Sigmoid colon (tissue), 7 donors: Measurements from ENCODE around the gene UBE2E1. TPM values are rescaled to one million over a fixed set of nuclear protein-coding genes. Genes with fewer than 3 reads are reported as not detected.

ENCODE experiments used
- DNase-seq: peaks from one replicate; pipeline ENCODE4 v3.0.0-alpha.2; 2019
- H3K27ac ChIP-seq, 4 donors: fragments of 200-600 bp; sonication (generic); one replicate each; pipeline ENCODE4 v1.5.1; 2016 to 2019; ENCODE audit warnings: mild to moderate bottlenecking in 1 of 4
- H3K27me3 ChIP-seq, 3 donors: fragments of 200-600 bp; sonication (generic); one replicate each; pipeline ENCODE4 v1.5.1; 2019; ENCODE audit warnings: mild to moderate bottlenecking in 1 of 3
- H3K36me3 ChIP-seq, 4 donors: fragments of 200-600 bp; sonication (generic); one replicate each; pipeline ENCODE4 v1.5.1; 2016 to 2019
- H3K4me1 ChIP-seq, 4 donors: fragments of 200-600 bp; sonication (generic); one replicate each; pipeline ENCODE4 v1.5.1; 2017 to 2019
- H3K4me3 ChIP-seq, 4 donors: fragments of 200-600 bp; sonication (generic); one replicate each; pipeline ENCODE4 v1.5.1; 2017 to 2019; ENCODE audit warnings: mild to moderate bottlenecking in 2 of 4, moderate library complexity in 1 of 4
- H3K9me3 ChIP-seq, 4 donors: fragments of 200-600 bp in 3 of 4; sonication (generic) in 3 of 4; one replicate each; pipeline versions ENCODE4 v1.5.1 to v1.6.1; 2013 to 2019
- EP300 ChIP-seq, 4 donors: sonication (generic); formaldehyde crosslinking; IDR thresholded peaks; one replicate each; pipeline ENCODE4 v1.6.1; 2017; ENCODE audit warnings: antibody characterized with exemption in 4 of 4
- POLR2A ChIP-seq, 2 donors: fragments of 450-650 bp; IDR thresholded peaks; one replicate each; pipeline ENCODE4 v1.6.1; 2016; ENCODE audit warnings: antibody characterized with exemption in 2 of 2, mild to moderate bottlenecking in 2 of 2, moderate library complexity in 2 of 2
- POLR2AphosphoS5 ChIP-seq, 4 donors: sonication (generic); formaldehyde crosslinking; IDR thresholded peaks; one replicate each; pipeline ENCODE4 v1.6.1; 2017; ENCODE audit warnings: antibody characterized with exemption in 4 of 4
- WGBS, 2 donors: extraction: QIAGEN DNeasy Blood & Tissue Kit; methylation state at CpG; one replicate each; pipeline ENCODE4 v1.1.7; 2013; 5-methylcytosine and 5-hydroxymethylcytosine counted together
- intact Hi-C: fragments of 100-400 bp; cut with DNase I; formaldehyde crosslinking; loops from one replicate; pipeline ENCODE4 v1.15.1; 2023
- polyA plus RNA-seq, 3 donors: library from polyadenylated mRNA; stranded (reverse); fragments of 200-250 nt; gene quantifications; one replicate each; pipeline ENCODE4 v1.2.3, GENCODE V29; 2013
- total RNA-seq, 4 donors: library from RNA; depleted of rRNA; stranded (reverse); fragments of >200 nt; gene quantifications; one replicate each; pipeline ENCODE4 v1.1.0, GENCODE V29; 2016
- TF ChIP-seq, protein P1 (sequence below), 4 experiments: fragments of 450-650 bp in 3 of 4; fragments of 200-600 bp in 1 of 4; IDR thresholded peaks; one replicate each; pipeline ENCODE4 v1.5.1; 2016 to 2019; ENCODE audit warnings: antibody characterized with exemption in 4 of 4, mild to moderate bottlenecking in 3 of 4, moderate library complexity in 2 of 4
- donor health status: healthy with polysubstance abuse.
- donor health status: Bipolar disorder and iron deficiency.
- donor health status: healthy.

UBE2E1 gene
- total and polyA plus RNA-seq, 7 donors: 61.4 to 145 (median 96.4) TPM

DNA sequence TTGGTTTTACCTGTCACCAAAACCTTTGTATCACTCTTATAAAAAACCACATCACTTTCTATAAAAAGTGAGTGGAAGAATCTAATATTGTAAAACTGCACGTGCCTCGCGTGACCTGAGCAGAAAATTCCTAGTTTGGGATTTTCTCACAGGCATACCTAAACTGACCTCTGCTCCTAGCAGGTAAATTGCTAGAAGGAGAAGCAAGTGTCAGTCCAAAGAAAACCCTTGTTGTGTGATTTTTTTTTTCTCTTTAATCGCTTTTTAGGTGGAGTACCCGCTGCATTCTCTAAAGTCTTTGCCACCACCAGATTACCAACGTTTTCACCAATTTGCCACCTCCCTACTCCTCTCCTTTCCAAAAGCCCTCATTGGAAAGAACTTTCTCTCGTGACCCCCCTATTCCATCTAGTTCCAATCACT lies 534 bp upstream of the UBE2E1 start:
- no peak for TF ChIP-seq EP300 (IDR thresholded peaks at IDR 0.05)
- TF ChIP-seq POLR2A (IDR thresholded peaks at IDR 0.05): no peak
- no peak for TF ChIP-seq POLR2AphosphoS5 (IDR thresholded peaks at IDR 0.05)
- TF ChIP-seq, protein P1, sequence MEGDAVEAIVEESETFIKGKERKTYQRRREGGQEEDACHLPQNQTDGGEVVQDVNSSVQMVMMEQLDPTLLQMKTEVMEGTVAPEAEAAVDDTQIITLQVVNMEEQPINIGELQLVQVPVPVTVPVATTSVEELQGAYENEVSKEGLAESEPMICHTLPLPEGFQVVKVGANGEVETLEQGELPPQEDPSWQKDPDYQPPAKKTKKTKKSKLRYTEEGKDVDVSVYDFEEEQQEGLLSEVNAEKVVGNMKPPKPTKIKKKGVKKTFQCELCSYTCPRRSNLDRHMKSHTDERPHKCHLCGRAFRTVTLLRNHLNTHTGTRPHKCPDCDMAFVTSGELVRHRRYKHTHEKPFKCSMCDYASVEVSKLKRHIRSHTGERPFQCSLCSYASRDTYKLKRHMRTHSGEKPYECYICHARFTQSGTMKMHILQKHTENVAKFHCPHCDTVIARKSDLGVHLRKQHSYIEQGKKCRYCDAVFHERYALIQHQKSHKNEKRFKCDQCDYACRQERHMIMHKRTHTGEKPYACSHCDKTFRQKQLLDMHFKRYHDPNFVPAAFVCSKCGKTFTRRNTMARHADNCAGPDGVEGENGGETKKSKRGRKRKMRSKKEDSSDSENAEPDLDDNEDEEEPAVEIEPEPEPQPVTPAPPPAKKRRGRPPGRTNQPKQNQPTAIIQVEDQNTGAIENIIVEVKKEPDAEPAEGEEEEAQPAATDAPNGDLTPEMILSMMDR (IDR thresholded peaks at IDR 0.05): no peak
- Histone ChIP-seq H3K27ac (peak overlapping the region; percentile 92 to 96 (median 94)), H3K4me1 (peaks cover 0 to 29% (median 17%) of the 10 kb centered on the region in 4 donors), H3K4me3 (peak overlapping the region; percentile 77 to 99 (median 94)), H3K9me3 (no peaks in the 10 kb centered on the region), H3K27me3 (no peaks in the 10 kb centered on the region), H3K36me3 (no peaks in the 10 kb centered on the region)
- intact Hi-C loops: loop anchor here (2.0 to 5.0 kb wide), 4 partner anchors 62 to 602 kb away; partner anchors contain the start of genes NR1D2 and UBE2E2
- WGBS, 2 donors: 10 to 36% methylated on average over 7 of the region's 7 CpGs
- no peak for DNase-seq

DNA sequence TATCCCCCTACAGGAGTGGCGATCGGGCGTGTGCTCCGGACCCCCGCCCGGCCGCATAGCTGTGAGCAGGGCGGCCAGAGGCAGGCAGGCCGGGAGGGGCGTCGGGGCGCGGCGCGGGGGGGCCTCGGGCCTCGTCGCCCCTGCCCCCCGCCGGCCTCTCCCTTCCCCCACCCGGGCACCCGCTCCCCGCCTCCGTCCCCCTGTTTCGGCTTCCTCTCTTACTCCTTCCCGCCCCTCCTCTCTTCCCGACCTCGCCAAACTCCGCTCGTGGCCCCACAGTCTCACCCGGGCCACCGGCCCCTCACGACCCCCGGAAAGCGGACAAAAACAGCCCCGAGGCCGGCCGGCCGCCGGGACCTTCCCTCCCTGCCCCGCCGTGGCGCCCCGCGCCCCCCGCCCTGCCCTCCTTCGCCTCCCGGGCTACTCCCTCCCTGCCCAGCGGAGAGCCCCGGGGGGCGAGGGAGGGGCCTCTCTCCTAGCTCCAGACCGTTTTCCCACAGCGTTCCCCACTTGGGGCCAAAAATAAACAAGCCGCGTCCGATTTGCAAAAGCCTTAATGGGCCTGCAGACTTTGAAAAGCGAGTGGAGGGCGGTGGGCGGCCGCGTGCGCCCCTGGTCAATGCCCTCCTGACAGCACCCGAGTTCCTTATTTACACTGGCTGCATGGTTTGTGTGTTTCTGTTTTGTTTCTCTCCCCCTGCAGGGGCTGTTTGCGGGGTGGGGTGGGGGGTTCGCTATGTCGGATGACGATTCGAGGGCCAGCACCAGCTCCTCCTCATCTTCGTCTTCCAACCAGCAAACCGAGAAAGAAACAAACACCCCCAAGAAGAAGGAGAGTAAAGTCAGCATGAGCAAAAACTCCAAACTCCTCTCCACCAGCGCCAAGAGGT lies 1.0 kb downstream of the UBE2E1 start:
- DNase-seq: peak; percentile 75
- peaks cover 0 to 39% (median 27%) of the 10 kb centered on the region in 4 donors for H3K4me1 ChIP-seq
- WGBS, 2 donors: 1% methylated on average over 71 of the region's 71 CpGs
- intact Hi-C loops: loop anchor here (5.0 kb wide), 3 partner anchors 61 to 194 kb away; partner anchors contain the start of gene NR1D2
- H3K36me3 ChIP-seq: no peaks in the 10 kb centered on the region
- no peaks in the 10 kb centered on the region for H3K9me3 ChIP-seq
- H3K4me3 ChIP-seq: peak overlapping the region; percentile 77 to 99 (median 94)
- H3K27me3 ChIP-seq: no peaks in the 10 kb centered on the region
- H3K27ac ChIP-seq: peak overlapping the region; percentile 92 to 96 (median 94)
- peak in 3 of 4 donors; percentile 27 to 65 (median 58) for TF ChIP-seq POLR2AphosphoS5 (IDR thresholded peaks at IDR 0.05)
- TF ChIP-seq POLR2A (IDR thresholded peaks at IDR 0.05): peak in 1 of 2 donors; percentile 15
- TF ChIP-seq EP300 (IDR thresholded peaks at IDR 0.05): no peak
- TF ChIP-seq, protein P1 (IDR thresholded peaks at IDR 0.05): no peak

DNA sequence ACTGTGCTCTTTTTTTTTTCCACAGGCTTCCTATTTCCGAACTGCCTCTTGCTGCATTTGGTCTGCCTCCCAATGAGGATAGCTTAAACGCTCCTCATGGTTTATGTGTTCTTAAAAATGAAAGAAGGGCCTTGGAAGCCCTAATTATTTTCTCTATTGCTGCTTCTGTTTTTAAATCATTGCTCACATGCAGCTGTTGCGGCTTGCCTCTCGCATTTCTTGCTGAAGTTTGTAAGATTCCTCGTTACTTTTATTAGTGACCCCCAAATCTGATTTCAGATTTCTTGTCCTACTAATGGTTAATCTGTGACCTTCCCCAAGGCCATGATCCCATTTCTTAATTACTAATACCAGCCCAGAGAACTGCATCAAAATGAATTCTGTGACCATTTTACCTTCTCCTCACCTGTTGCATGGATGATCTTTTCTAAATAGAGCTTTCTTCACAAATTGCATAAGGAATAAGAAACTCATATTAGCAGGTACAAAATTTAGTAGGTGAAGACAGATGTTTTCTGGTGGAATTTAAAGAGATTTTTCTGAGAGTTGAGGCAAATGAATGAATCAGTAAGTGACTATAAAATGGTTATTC lies 1.8 kb downstream of the UBE2E1 start:
- H3K36me3 ChIP-seq: peaks cover 0 to 4% (median 0%) of the 10 kb centered on the region in 4 donors
- peak overlapping the region; percentile 77 to 99 (median 94) for H3K4me3 ChIP-seq
- H3K27me3 ChIP-seq: no peaks in the 10 kb centered on the region
- WGBS, 2 donors: 37 to 46% methylated on average over 5 of the region's 5 CpGs
- TF ChIP-seq POLR2AphosphoS5 (IDR thresholded peaks at IDR 0.05): peak in 1 of 4 donors; percentile 56
- no peak for TF ChIP-seq POLR2A (IDR thresholded peaks at IDR 0.05)
- H3K4me1 ChIP-seq: peaks cover 0 to 45% (median 31%) of the 10 kb centered on the region in 4 donors
- intact Hi-C loops: loop anchor here (5.0 kb wide), 3 partner anchors 60 to 195 kb away; partner anchors contain the start of gene NR1D2
- no peaks in the 10 kb centered on the region for H3K9me3 ChIP-seq
- H3K27ac ChIP-seq: peak overlapping the region; percentile 92 to 96 (median 94)
- DNase-seq: no peak

DNA sequence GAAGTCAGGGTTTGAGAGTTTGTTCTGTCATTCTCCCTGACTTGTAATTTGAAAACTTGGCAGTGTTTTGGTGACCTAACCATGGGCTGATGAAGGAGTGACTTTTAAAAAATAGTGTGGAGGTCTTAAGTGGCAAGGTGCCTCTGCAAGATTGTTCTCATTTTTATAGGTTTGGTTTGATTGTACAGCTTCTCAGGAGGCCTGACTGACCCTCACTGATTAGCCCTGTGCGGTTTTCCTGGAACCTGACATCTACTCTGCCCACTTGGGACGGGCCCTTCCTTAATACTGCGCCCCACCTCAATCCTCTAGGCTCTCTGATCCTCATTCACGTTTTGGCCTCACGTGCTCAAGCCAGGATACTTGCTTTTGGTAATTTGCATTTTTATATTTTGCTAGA lies 2.8 kb downstream of the UBE2E1 start:
- Histone ChIP-seq H3K4me1 (peaks cover 0 to 45% (median 32%) of the 10 kb centered on the region in 4 donors), H3K4me3 (no peak overlapping the region), H3K9me3 (no peaks in the 10 kb centered on the region), H3K27me3 (no peaks in the 10 kb centered on the region), H3K27ac (peak overlapping the region; percentile 92 to 96 (median 94)), H3K36me3 (peaks cover 0 to 4% (median 0%) of the 10 kb centered on the region in 4 donors)
- intact Hi-C loops: loop anchor here (5.0 kb wide), 3 partner anchors 59 to 196 kb away; partner anchors contain the start of gene NR1D2
- no peak for DNase-seq
- 57 to 61% methylated on average over 5 of the region's 5 CpGs for WGBS, 2 donors
- no peak for TF ChIP-seq EP300 (IDR thresholded peaks at IDR 0.05)
- TF ChIP-seq, protein P1 (IDR thresholded peaks at IDR 0.05): no peak
- no peak for TF ChIP-seq POLR2AphosphoS5 (IDR thresholded peaks at IDR 0.05)
- TF ChIP-seq POLR2A (IDR thresholded peaks at IDR 0.05): no peak
